Stimulated activated CD4-positive, alpha-beta T cell treated with anti-CD3 and anti-CD28 coated beads, Interleukin-15, amount 100 ng/mL, for 48 hours (primary cell): Measurements from ENCODE around the gene DTNB.
A peak's percentile ranks its signal among the peaks of the same experiment; 100 is the strongest.
"Not testable (repeated sequence)": the region's sequence is repeated elsewhere in the genome, so short reads cannot be mapped to it uniquely, and the experiment has no call there.

Experiments
- DNase-seq, 2 donors: peaks; one replicate each; pipeline ENCODE4 v3.0.0-alpha.2; 2020; ENCODE audit warnings: low read depth in 2 of 2

The DTNB gene

GRCh38 chr2:25684577-25685473 is 11.4 kb upstream of the DTNB start:
- DNase-seq, result no peak

GRCh38 chr2:25682082-25682481 is 8.7 kb upstream of the DTNB start:
- DNase-seq, result no peak

- DNase-seq, result no peak
Measured at GRCh38 chr2:25677877-25678276, 4.5 kb upstream of the DTNB start.

- DNase-seq, result no peak
Measured at GRCh38 chr2:25674077-25674362, 643 bp upstream of the DTNB start.

GRCh38 chr2:25672494-25673299 is 680 bp downstream of the DTNB start:
- DNase-seq, result peak; percentile 48 to 67

- no peak for DNase-seq
Measured at GRCh38 chr2:25671622-25672021, 1.8 kb downstream of the DTNB start.

- DNase-seq, result no peak
Measured at GRCh38 chr2:25669520-25669919, 3.9 kb downstream of the DTNB start.

GRCh38 chr2:25666218-25666617 is 7.2 kb downstream of the DTNB start:
- DNase-seq, result no peak

GRCh38 chr2:25665429-25665828 is 7.9 kb downstream of the DTNB start:
- DNase-seq, result not testable (repeated sequence)

GRCh38 chr2:25664965-25665307 is 8.4 kb downstream of the DTNB start:
- DNase-seq, result no peak

GRCh38 chr2:25664183-25664964 is 9.0 kb downstream of the DTNB start:
- peak in 1 of 2 donors; percentile 14 for DNase-seq

GRCh38 chr2:25655316-25655715 is 18.1 kb downstream of the DTNB start:
- DNase-seq, result no peak

GRCh38 chr2:25654801-25655200 is 18.6 kb downstream of the DTNB start:
- no peak for DNase-seq

GRCh38 chr2:25651782-25652455 is 21.5 kb downstream of the DTNB start:
- no peak for DNase-seq

GRCh38 chr2:25651066-25651465 is 22.3 kb downstream of the DTNB start:
- no peak for DNase-seq

- DNase-seq, result no peak
Measured at GRCh38 chr2:25650256-25650655, 23.1 kb downstream of the DTNB start.

GRCh38 chr2:25649786-25650185 is 23.6 kb downstream of the DTNB start:
- no peak for DNase-seq

GRCh38 chr2:25642298-25642697 is 31.1 kb downstream of the DTNB start:
- no peak for DNase-seq

- DNase-seq, result no peak
Measured at GRCh38 chr2:25639696-25640095, 33.7 kb downstream of the DTNB start.

- DNase-seq, result no peak
Measured at GRCh38 chr2:25639131-25639530, 34.2 kb downstream of the DTNB start.

- no peak for DNase-seq
Measured at GRCh38 chr2:25635797-25636196, 37.6 kb downstream of the DTNB start.

GRCh38 chr2:25633801-25634200 is 39.6 kb downstream of the DTNB start:
- not testable (repeated sequence) for DNase-seq
